HPDE6-E6E7 (cell line): ENCODE data around the gene ASS1.
A peak's percentile ranks its signal among the peaks of the same experiment; 100 is the strongest.

Experiments
- DNase-seq: peaks from one replicate; pipeline ENCODE4 v3.0.0; 2011; ENCODE audit warnings: missing footprints; ENCODE audit errors: extremely low spot score

The ASS1 gene

DNA sequence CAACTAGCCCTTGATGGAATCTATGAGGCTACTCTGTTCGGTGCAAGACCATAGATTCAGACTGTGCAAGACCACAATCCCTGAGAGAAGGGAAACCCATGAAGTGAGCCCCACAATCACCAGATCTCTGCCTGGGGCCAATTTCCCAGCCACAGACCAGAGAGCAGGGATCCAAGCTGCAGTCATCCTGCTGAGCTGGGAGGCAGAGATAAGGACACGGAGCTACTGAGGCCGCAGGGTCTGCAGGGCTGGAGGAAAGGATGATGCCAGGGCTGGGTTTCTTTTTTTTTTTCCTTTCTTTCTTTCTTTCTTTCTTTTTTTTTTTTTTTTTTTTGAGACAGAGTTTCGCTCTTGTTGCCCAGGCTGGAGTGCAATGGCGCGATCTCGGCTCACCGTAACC, 86.9 kb downstream of the ASS1 start:
- no peak for DNase-seq

DNA sequence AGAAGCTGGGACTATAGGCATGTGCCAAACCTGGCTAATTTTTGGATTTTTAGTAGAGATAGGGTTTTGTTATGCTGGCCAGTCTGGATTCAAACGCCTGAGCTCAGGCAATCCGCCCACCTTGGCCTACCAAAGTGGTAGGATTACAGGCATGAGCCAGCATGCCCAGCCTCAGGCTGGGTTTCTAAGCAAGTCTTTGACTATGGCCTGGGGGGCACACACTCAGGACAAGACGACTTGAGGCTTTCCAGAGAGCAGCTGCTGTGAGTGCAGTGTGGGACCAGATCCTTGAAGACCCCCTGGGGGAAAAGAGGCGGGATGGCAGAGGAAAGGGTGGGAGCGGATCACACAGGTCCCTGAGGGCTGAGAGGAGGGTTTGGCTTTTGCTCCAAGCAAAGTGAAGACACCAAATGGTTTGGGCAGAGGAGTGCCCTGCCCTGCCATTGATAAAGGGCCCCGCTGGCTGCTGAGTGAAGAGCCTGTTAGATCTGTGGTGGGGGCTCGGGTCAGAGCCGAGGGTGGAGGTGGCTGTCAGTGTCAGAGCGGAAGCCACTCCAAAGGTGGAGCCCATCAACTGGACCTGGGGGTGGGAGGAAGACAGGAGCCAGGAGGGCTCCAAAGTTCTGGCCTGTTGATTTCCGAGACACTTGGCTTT, 87.8 kb downstream of the ASS1 start:
- DNase-seq: no peak

DNA sequence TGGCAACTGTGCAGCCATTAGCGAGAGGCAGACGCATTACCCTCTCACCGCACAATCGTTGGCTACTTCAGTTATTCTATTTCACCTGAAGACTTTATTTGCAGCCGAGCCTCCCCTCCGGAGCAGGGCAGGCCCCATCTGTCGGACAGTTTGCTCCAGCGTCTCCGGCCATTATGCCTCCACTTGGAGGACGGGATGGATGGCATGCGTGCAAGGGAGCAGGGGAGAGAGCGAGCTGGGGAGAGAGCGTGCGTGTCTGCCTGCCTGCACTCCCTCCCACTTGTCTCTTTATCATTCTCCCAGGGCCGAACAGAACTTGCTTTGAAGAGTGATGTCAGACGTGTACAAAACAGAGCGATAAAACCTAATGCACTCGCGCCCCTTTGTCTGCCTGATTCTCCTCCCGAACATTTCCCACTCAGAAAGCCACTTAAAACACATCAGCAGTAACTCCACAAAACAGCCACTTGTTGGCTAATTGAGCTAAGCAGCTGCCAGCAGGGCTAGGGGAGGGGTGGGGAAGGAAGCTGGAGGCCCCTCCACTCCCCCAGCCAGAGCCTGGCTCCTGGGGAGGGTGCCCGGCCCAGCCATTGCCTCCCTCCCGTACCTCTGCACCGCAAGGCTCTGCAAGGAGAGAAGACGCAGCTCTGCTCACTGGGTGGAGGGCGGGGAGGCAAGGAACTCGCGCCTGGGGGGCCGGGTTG, 91.2 kb downstream of the ASS1 start:
- DNase-seq: no peak

DNA sequence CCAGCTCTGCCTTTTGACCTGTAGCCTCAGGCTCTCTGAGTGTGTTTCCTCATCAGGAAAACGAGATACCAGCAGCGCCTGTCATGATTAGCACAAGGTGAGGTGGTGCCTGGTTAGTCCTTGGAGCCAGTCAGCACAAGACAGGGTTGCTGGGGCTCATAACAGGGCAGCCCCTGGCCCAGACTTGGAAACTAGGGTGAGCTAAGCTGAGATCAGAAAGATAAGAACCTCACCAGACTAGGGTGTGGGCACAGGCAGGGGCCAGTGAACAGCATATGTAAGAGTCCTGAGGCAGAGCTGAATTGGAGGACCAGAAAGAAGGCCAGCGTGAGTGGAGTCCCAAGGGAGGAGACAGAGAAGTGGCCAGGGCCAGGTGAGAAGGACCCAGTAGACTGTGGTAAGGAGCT, 91.9 kb downstream of the ASS1 start:
- DNase-seq: peak; percentile 28

DNA sequence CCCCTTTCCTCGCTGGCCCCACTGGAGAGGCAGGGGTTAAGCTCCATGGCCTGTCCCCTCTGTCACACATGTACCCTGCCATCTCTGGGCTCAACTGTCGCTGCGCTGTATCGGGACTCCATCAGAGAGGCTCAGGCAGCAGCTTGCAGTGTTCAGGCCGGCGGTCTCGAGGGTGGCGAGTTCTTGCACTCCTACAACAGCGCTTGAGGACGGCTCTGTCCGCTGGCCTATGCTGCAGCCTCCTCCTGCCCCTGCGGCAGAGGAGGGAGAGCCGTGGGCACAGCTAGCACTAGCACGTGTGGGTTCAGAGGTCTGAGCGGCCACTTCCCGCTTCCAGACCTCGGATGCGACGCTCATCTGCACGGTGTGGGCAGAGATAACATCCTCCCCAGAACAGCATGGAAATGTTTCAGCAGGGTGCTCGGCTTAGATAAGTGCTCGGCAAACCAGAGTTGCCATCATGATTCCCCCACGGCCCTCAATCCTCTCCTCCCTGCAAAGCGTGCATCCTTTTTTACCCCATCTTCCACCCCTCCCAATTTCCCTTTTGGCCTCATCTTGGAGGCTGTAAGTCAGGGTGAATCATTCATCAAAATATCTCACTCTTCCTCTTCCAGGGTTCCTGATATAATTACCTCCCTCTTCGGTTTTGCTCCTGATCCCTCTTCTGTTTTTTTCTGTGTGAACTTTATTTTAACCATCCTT, 92.7 kb downstream of the ASS1 start:
- DNase-seq: no peak

DNA sequence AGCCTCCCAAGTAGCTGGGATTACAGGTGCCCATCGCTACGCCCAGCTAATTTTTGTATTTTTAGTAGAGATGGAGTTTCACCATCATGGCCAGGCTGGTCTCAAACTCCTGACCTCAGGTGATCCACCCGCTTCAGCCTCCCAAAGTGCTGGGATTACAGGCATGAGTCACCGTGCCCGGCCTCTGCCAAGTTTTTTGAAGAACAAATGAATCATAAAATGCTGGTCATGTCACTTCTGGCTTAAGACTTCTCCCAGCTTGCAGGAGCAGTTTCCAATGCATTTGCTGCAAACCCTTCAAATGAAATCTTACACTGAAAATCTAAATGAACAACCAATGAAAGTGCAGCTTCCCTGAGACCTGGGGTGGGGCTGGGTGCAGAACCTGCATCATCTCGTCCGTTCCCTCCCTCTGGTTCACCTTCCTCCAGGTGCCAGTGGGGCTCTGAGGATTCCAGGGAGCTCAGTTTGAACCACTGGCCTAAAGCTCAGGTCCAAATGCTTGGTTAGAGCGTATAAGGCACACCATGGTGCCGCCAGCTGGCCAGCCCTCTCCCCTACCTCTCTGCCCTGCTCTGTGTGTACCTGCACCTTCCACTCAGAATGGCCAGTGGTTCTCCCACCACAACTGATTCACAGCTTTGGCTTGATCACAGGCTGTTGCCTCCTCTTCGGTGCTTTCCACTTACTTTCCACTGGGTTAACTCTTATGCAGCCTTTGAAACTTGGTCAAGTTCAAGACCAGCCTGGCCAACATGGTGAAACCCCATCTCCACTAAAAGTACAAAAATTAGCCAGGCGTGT, 94.9 kb downstream of the ASS1 start:
- peak; percentile 78 for DNase-seq

DNA sequence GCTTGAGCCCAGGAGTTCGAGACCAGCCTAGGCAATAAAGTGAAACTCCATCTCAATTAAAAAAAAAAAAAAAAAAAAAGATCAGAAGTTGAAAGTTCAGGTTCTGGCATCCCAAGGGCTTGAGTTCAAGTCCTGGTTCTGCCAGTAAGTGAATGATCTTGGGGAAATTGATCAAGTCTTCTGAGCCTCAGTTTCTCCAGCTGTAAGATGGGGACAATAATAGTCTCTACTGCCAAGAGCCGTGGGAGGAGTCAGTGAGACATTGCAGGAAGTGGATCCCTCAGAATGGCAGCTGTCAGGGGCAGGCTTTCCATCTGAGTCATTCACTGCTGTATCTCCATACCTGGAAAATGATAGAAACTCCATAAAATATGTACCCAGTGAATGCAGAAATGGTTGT, 96.8 kb downstream of the ASS1 start:
- DNase-seq: peak; percentile 25

DNA sequence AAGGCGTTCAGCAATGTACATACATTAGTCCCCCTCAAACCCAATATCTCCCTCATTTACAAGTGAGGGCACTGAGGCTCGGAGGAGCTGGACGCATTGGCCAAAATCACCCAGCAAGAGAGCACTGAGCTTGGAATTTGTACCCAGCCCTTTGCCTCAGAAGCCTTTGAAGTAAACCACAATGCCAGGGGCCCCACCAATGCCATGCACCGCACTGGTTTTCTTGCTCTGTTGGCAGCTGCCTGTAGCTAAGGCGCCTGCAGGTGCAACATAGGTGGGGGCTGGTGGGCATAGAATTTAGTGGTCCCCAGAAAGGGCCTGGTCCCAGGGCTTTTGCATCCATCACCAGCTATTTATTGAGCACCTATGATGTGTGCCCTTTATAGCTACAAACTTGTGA, 97.3 kb downstream of the ASS1 start:
- no peak for DNase-seq

DNA sequence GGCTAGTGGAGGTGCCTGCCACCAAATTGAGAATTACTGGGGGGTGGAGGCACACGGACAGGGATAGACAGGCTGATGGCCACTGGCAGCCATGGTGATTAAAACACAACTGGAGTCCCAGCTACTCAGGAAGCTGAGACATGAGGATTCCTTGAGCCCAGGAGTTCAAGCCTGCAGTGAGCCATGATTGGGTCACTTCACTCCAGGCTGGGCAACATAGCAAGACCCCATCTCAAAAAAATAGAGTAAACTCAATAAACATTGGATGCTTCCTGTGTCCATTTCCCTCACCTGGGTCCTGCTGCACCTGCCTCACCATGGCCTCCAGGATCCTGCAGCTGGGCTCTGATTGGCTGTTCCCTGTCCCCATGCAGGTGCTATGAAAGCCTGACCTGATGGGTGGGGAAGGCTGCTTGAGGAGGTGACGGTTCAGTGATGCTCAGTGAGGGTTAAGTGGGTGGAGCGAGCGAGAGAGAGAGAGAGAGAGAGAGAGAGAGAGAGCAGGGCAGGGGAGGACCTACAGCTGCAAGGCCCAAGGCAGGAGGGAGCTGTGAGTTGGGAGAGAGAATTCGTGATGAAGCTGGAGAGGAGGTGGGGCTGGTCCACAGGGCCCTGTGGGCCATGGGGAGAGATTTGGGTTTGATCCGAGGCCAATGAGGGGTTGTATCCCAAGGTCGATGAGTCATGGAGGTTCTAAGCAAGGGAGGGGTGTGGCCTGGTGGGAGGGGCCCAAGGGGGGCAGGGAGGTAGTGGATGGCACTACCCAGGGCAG, 97.9 kb downstream of the ASS1 start:
- peak; percentile 20 for DNase-seq

DNA sequence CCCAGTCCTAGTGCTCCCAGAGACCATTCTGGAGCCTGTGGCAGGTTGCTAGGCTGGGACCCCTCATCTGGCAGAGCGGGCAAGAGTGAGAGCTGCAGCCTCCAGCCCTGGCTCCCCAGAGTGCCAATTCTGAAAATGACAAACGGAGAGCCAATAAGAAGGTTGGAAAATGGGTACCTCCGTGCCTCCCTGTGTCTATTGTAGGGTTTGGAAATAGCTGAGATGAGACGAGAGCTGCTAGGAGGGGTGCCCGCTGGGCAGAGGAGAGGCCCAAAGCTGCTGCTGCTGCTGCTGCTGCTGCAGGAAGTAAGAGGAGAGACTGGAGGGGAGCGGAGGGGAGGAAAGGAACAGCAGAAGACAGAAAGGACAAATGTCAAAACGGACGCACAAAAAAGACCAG, 98.6 kb downstream of the ASS1 start:
- no peak for DNase-seq

DNA sequence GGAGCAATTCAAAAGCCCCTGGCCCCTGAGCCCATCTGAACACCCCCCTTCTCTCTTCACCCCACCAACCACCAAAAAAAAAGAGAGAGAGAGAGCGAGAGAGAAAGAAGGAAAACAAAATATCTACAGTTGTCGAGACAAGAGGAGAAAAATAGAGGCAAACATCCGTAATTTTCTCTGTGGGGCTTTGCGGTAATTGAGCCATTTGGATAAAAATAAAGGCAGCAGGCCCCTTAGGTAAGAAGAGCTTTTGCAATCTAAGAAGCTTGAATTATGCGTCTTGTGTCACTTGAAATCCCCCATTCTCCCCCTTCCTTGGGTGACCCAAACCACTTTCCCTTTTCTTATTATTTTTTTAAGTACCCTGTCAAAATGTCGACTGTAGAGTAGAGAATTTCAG, 99.1 kb downstream of the ASS1 start:
- DNase-seq: no peak

DNA sequence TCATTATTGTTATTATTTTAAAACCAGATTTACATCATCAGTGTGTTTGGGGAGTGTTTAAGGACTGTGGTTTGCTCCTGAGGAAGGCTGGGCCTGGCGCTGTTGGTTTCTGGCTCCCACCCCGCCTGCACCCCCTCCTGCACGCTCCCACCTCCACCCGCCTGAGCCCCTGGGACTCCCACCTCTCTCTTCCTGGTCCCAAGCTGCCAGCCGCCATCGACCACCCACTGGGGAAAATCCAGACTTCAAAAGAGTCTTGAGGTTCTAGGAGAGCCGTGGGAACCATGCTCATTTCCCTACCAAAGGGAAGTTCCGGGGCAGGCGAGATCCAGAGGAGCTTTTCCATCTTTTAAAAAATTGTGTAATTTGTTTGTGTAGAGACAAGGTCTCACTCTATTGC, 99.6 kb downstream of the ASS1 start:
- DNase-seq: no peak

DNA sequence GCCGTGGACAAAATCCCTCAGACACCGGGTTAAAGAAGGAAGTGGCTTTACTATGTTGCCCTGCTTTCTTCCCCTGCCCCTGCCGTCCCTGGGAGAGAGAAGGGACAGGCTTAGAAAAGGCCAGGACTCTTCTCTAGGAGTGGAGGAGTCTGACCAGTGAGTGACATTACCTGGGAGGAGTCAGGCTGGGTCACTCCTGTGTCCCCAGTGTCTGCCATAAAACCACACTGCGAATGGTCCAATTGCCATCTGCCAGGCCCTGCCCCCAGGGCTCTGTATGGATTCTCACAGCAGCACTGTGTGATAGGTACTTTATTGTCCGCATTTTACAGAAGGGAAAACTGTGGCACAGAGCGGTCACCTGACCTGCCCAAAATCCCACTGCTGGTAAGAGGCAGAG, 103.3 kb downstream of the ASS1 start:
- no peak for DNase-seq

DNA sequence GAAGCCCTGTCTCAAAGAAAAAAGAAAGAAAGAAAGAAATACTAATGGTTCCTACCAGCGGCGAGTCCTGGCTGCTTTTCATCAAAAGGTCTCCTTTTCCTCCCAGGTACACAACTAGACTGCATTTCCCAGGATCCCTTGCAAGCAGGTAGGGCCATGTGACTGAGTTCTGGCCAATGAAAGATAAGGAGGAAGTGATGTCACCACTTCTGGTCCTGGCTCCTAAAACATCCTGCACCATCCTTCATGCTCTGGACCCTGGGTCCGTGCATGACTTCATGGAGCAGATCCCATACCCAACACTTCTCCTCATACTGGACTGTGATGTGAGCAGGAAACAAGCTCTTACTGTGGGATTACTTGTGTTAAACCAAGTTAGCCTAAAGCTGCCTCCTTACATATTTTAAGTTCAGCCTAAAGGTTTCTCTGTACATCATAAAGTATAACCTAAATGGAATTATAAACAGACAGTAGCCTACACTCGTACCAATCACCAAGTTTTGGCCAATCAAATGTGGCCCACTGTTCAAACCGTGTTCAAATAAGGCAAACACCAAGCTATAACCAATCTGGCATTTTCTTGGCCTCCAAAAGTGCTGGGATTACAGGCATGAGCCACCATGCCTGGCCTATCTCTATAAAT, 104.5 kb downstream of the ASS1 start:
- DNase-seq: peak; percentile 19
